ENCODE results near the gene MAGEF1.

- TF ChIP-seq POLR2A (IDR thresholded peaks at IDR 0.05) (no peak), CTCF (IDR thresholded peaks at IDR 0.05) (no peak), POLR2AphosphoS5 (IDR thresholded peaks at IDR 0.05) (no peak)
Observed at GRCh38 chr3:184674626-184675025, 37.2 kb downstream of the MAGEF1 start.

Measured in transverse colon (tissue), 4 donors.